ENCODE measurements around the gene IL12B.
"Not testable (repeated sequence)": the region's sequence is repeated elsewhere in the genome, so short reads cannot be mapped to it uniquely, and the experiment has no call there.

IL12B gene

GRCh38 chr5:159330131-159330800 lies at the start of gene IL12B:
IL12B (minus strand) TSS chr5:159330487; CDS start chr5:159326782, 3,705 bp downstream.
- no peak for DNase-seq

- no peak for DNase-seq
Observed at GRCh38 chr5:159377653-159378052, 47.4 kb upstream of the IL12B start.

- not testable (repeated sequence) for DNase-seq
Observed at GRCh38 chr5:159367866-159368265, 37.6 kb upstream of the IL12B start.

GRCh38 chr5:159366776-159367175 lies 36.5 kb upstream of the IL12B start:
- DNase-seq, result not testable (repeated sequence)

- DNase-seq, result no peak
Observed at GRCh38 chr5:159362220-159362619, 31.9 kb upstream of the IL12B start.

- not testable (repeated sequence) for DNase-seq
Observed at GRCh38 chr5:159359871-159360270, 29.6 kb upstream of the IL12B start.

- DNase-seq, result no peak
Observed at GRCh38 chr5:159359408-159359807, 29.1 kb upstream of the IL12B start.

GRCh38 chr5:159353661-159354252 lies 23.5 kb upstream of the IL12B start:
- no peak for DNase-seq

- DNase-seq, result not testable (repeated sequence)
Observed at GRCh38 chr5:159350644-159351043, 20.4 kb upstream of the IL12B start.

GRCh38 chr5:159350216-159350615 lies 19.9 kb upstream of the IL12B start:
- not testable (repeated sequence) for DNase-seq

- no peak for DNase-seq
Observed at GRCh38 chr5:159345861-159346260, 15.6 kb upstream of the IL12B start.

GRCh38 chr5:159345336-159345735 lies 15.0 kb upstream of the IL12B start:
- no peak for DNase-seq

- no peak for DNase-seq
Observed at GRCh38 chr5:159343295-159344094, 13.2 kb upstream of the IL12B start.

- no peak for DNase-seq
Observed at GRCh38 chr5:159342840-159343239, 12.6 kb upstream of the IL12B start.

GRCh38 chr5:159341906-159342310 lies 11.6 kb upstream of the IL12B start:
- DNase-seq, result no peak

- DNase-seq, result no peak
Observed at GRCh38 chr5:159341145-159341544, 10.9 kb upstream of the IL12B start.

GRCh38 chr5:159340511-159340910 lies 10.2 kb upstream of the IL12B start:
- DNase-seq, result no peak

GRCh38 chr5:159339460-159339859 lies 9.2 kb upstream of the IL12B start:
- DNase-seq, result no peak

- DNase-seq, result no peak
Observed at GRCh38 chr5:159338118-159338517, 7.8 kb upstream of the IL12B start.

- DNase-seq, result peak; percentile 78
Observed at GRCh38 chr5:159337016-159337955, 7.0 kb upstream of the IL12B start.

GRCh38 chr5:159336586-159336985 lies 6.3 kb upstream of the IL12B start:
- no peak for DNase-seq

- no peak for DNase-seq
Observed at GRCh38 chr5:159333545-159333925, 3.2 kb upstream of the IL12B start.

Data from islet precursor cell (in vitro differentiated cells).